Thyroid gland (tissue), 4 donors: ENCODE data around the gene AP1S3. TPM values are rescaled to one million over a fixed set of nuclear protein-coding genes. Genes with fewer than 3 reads are reported as not detected.

Experiments
- DNase-seq, 2 donors: peaks; one replicate each; pipeline ENCODE4 v3.0.0-alpha.2; 2019
- H3K27ac ChIP-seq, 3 donors: fragments of 200-600 bp; sonication (generic); 1 replicate in 2 of 3; 2 replicates in 1 of 3; pipeline ENCODE4 v1.5.1; 2016 to 2019; ENCODE audit warnings: mild to moderate bottlenecking in 1 of 3, moderate library complexity in 1 of 3
- H3K27me3 ChIP-seq: fragments of 200-600 bp; sonication (generic); one replicate; pipeline ENCODE4 v1.5.1; 2019
- H3K36me3 ChIP-seq, 2 donors: fragments of 200-600 bp; sonication (generic); one replicate each; pipeline ENCODE4 v1.5.1; 2016 to 2019
- H3K4me1 ChIP-seq, 2 donors: fragments of 200-600 bp; sonication (generic); one replicate each; pipeline ENCODE4 v1.5.1; 2017 to 2019
- H3K4me3 ChIP-seq, 3 donors: fragments of 200-600 bp; sonication (generic); replicated peaks in 1 of 3; 1 replicate in 2 of 3; 2 replicates in 1 of 3; pipeline ENCODE4 v1.5.1; 2016; ENCODE audit warnings: mild to moderate bottlenecking in 1 of 3
- H3K9me3 ChIP-seq: fragments of 200-600 bp; sonication (generic); one replicate; pipeline ENCODE4 v1.5.1; 2017
- POLR2A ChIP-seq, 2 donors: fragments of 450-650 bp; IDR thresholded peaks; one replicate each; pipeline ENCODE4 v1.6.1; 2017; ENCODE audit warnings: antibody characterized with exemption in 2 of 2, mild to moderate bottlenecking in 2 of 2, moderate library complexity in 1 of 2
- WGBS, 2 donors: methylation state at CpG; one replicate each; pipeline ENCODE4 v1.1.5; 2017; 5-methylcytosine and 5-hydroxymethylcytosine counted together
- intact Hi-C: fragments of 100-400 bp; cut with DNase I; formaldehyde crosslinking; loops from one replicate; pipeline ENCODE4 v1.15.1; 2023
- total RNA-seq, 4 donors: library from RNA; depleted of rRNA; stranded (reverse); fragments of >200 nt; gene quantifications; one replicate each; pipeline ENCODE4 v1.2.3, GENCODE V29; 2016
- TF ChIP-seq, protein P1 (sequence below), 6 experiments: fragments of 200-600 bp in 3 of 6; fragments of 450-650 bp in 3 of 6; sonication (generic) in 3 of 6; IDR thresholded peaks; one replicate each; pipeline ENCODE4 v1.5.1; 2016 to 2019; ENCODE audit warnings: antibody characterized with exemption in 6 of 6, mild to moderate bottlenecking in 2 of 6, inconsistent platforms in 1 of 6, moderate library complexity in 1 of 6

Gene AP1S3
- total RNA-seq, 4 donors from 2014 or later: 37.5 to 92.6 (median 44.8) TPM

GRCh38 chr2:223723954-223724411 is 113.4 kb downstream of the AP1S3 start:
- H3K4me1 ChIP-seq: peaks cover 8 to 15% of the 10 kb centered on the region in 2 donors
- TF ChIP-seq, protein P1, sequence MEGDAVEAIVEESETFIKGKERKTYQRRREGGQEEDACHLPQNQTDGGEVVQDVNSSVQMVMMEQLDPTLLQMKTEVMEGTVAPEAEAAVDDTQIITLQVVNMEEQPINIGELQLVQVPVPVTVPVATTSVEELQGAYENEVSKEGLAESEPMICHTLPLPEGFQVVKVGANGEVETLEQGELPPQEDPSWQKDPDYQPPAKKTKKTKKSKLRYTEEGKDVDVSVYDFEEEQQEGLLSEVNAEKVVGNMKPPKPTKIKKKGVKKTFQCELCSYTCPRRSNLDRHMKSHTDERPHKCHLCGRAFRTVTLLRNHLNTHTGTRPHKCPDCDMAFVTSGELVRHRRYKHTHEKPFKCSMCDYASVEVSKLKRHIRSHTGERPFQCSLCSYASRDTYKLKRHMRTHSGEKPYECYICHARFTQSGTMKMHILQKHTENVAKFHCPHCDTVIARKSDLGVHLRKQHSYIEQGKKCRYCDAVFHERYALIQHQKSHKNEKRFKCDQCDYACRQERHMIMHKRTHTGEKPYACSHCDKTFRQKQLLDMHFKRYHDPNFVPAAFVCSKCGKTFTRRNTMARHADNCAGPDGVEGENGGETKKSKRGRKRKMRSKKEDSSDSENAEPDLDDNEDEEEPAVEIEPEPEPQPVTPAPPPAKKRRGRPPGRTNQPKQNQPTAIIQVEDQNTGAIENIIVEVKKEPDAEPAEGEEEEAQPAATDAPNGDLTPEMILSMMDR (IDR thresholded peaks at IDR 0.05): no peak
- H3K36me3 ChIP-seq: no peaks in the 10 kb centered on the region
- intact Hi-C loops: no loop called here
- 84 to 92% methylated on average over 5 of the region's 5 CpGs for WGBS, 2 donors
- DNase-seq: no peak
- no peak overlapping the region for H3K4me3 ChIP-seq
- H3K27ac ChIP-seq: no peak overlapping the region
- H3K27me3 ChIP-seq: no peaks in the 10 kb centered on the region
- no peaks in the 10 kb centered on the region for H3K9me3 ChIP-seq

DNA sequence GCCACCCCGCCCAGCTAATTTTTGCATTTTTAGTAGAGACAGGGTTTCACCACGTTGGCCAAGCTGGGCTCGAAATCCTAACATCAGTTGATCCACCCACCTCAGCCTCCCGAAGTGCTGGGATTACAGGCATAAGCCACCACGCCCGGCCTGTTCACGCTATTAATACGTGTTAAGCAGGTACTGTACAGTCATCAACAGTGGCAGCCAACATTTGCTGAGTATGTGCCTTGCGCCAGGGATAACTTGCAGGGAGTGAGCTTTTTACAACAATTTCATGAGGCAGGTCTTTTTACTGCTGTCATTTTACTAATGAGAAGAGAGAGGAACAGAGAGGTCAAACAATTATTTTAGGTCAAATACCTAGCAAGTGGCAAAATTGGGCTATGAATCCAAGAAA is 115.2 kb downstream of the AP1S3 start:
- intact Hi-C loops: no loop called here
- DNase-seq: no peak
- H3K4me3 ChIP-seq: no peak overlapping the region
- no peak for TF ChIP-seq POLR2A (IDR thresholded peaks at IDR 0.05)
- TF ChIP-seq, protein P1 (IDR thresholded peaks at IDR 0.05): no peak
- peaks cover 8 to 15% of the 10 kb centered on the region in 2 donors for H3K4me1 ChIP-seq
- H3K27ac ChIP-seq: no peak overlapping the region
- 91 to 98% methylated on average over 9 of the region's 9 CpGs for WGBS, 2 donors
- H3K36me3 ChIP-seq: no peaks in the 10 kb centered on the region
- no peaks in the 10 kb centered on the region for H3K27me3 ChIP-seq
- H3K9me3 ChIP-seq: no peaks in the 10 kb centered on the region

DNA sequence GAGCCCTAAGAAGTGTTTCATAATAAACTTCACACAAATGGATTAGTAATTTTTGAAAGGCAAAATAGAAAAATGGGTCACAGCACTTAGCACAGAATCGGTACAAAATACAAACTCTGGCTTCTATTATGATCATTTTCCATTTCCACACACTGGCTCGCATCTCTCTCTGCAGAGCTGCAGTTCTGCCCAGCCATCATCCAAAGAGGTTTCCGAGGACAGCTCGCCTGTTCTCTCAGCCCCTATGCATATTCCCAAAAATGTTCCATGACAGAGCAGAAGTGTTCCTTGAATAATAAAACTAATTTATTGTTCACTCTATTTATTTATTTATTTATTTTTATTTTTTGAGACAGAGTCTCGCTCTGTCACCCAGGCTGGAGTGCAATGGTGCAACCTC is 115.6 kb downstream of the AP1S3 start:
- TF ChIP-seq, protein P1 (IDR thresholded peaks at IDR 0.05): no peak
- no peak for TF ChIP-seq POLR2A (IDR thresholded peaks at IDR 0.05)
- H3K4me3 ChIP-seq: no peak overlapping the region
- H3K4me1 ChIP-seq: peaks cover 8 to 15% of the 10 kb centered on the region in 2 donors
- no peaks in the 10 kb centered on the region for H3K36me3 ChIP-seq
- 94 to 95% methylated on average over 5 of the region's 5 CpGs for WGBS, 2 donors
- no peaks in the 10 kb centered on the region for H3K9me3 ChIP-seq
- no peak for DNase-seq
- H3K27ac ChIP-seq: no peak overlapping the region
- no peaks in the 10 kb centered on the region for H3K27me3 ChIP-seq
- intact Hi-C loops: no loop called here

- Histone ChIP-seq H3K27ac (no peak overlapping the region), H3K27me3 (no peaks in the 10 kb centered on the region), H3K4me3 (no peak overlapping the region), H3K36me3 (no peaks in the 10 kb centered on the region), H3K4me1 (peaks cover 3 to 5% of the 10 kb centered on the region in 2 donors), H3K9me3 (no peaks in the 10 kb centered on the region)
- DNase-seq: no peak
- intact Hi-C loops: no loop called here
- no peak for TF ChIP-seq POLR2A (IDR thresholded peaks at IDR 0.05)
- TF ChIP-seq, protein P1 (IDR thresholded peaks at IDR 0.05): no peak
- 84 to 86% methylated on average over 1 of the region's 1 CpG for WGBS, 2 donors
Observed at GRCh38 chr2:223720367-223720766, 117.0 kb downstream of the AP1S3 start.

- no peaks in the 10 kb centered on the region for H3K9me3 ChIP-seq
- no peaks in the 10 kb centered on the region for H3K27me3 ChIP-seq
- H3K27ac ChIP-seq: no peak overlapping the region
- peaks cover 0 to 4% of the 10 kb centered on the region in 2 donors for H3K4me1 ChIP-seq
- no peak overlapping the region for H3K4me3 ChIP-seq
- peak in 1 of 2 donors; percentile 18 for DNase-seq
- no peaks in the 10 kb centered on the region for H3K36me3 ChIP-seq
- TF ChIP-seq, protein P1 (IDR thresholded peaks at IDR 0.05): no peak
- TF ChIP-seq POLR2A (IDR thresholded peaks at IDR 0.05): no peak
- intact Hi-C loops: no loop called here
Observed at GRCh38 chr2:223712642-223713041, 124.7 kb downstream of the AP1S3 start.
